HTR-8/SVneo (cell line): ENCODE data around the gene TMEFF1.
"Not testable (repeated sequence)": the region's sequence is repeated elsewhere in the genome, so short reads cannot be mapped to it uniquely, and the experiment has no call there.

Experiments
- DNase-seq: peaks from one replicate; pipeline ENCODE4 v3.0.0; 2011; ENCODE audit warnings: low spot score, mixed read lengths; ENCODE audit not compliant: insufficient read length
- FAIRE-seq: peaks from 2 replicates; lab custom pipeline; 2011; peaks lifted over from hg19 to GRCh38; lab: Jason Lieb, UNC

The TMEFF1 gene

GRCh38 chr9:100472788-100473275, at the start of gene TMEFF1:
TMEFF1 (plus strand) TSS chr9:100473149; CDS start chr9:100473545, 396 bp downstream.
- DNase-seq: peak; percentile 59

GRCh38 chr9:100425758-100426157, 47.2 kb upstream of the TMEFF1 start:
- no peak for FAIRE-seq
- DNase-seq: no peak

More at GRCh38 chr9:100472788-100473275, at the start of gene TMEFF1:
- no peak for FAIRE-seq

GRCh38 chr9:100426189-100426529, 46.8 kb upstream of the TMEFF1 start:
- DNase-seq (no peak), FAIRE-seq (no peak)

- FAIRE-seq (no peak), DNase-seq (peak; percentile 41)
Observed at GRCh38 chr9:100426530-100427365, 46.2 kb upstream of the TMEFF1 start, which contains the start of gene MSANTD3. MSANTD3 (plus strand) TSS chr9:100427143; CDS start chr9:100441939, 14,796 bp downstream.

- peak; percentile 58 for DNase-seq
- no peak for FAIRE-seq
Observed at GRCh38 chr9:100427366-100428263, 45.3 kb upstream of the TMEFF1 start.

GRCh38 chr9:100428871-100429654, 43.9 kb upstream of the TMEFF1 start:
- DNase-seq (peak; percentile 89), FAIRE-seq (no peak)

GRCh38 chr9:100430286-100430940, 42.5 kb upstream of the TMEFF1 start:
- FAIRE-seq (no peak), DNase-seq (no peak)

GRCh38 chr9:100431886-100432285, 41.1 kb upstream of the TMEFF1 start:
- FAIRE-seq: no peak
- no peak for DNase-seq

- no peak for DNase-seq
- no peak for FAIRE-seq
Observed at GRCh38 chr9:100432736-100433135, 40.2 kb upstream of the TMEFF1 start.

GRCh38 chr9:100436571-100436970, 36.4 kb upstream of the TMEFF1 start:
- DNase-seq (no peak), FAIRE-seq (no peak)

GRCh38 chr9:100437860-100438805, 34.8 kb upstream of the TMEFF1 start:
- FAIRE-seq: no peak
- peak; percentile 38 for DNase-seq

- DNase-seq: peak; percentile 13
Observed at GRCh38 chr9:100440071-100440470, 32.9 kb upstream of the TMEFF1 start.

GRCh38 chr9:100440487-100440886, 32.5 kb upstream of the TMEFF1 start:
- DNase-seq, FAIRE-seq: not testable (repeated sequence)

More at GRCh38 chr9:100440071-100440470, 32.9 kb upstream of the TMEFF1 start:
- FAIRE-seq: no peak

- FAIRE-seq: no peak
- DNase-seq: no peak
Observed at GRCh38 chr9:100441911-100442361, 31.0 kb upstream of the TMEFF1 start.

GRCh38 chr9:100443781-100444768, 28.9 kb upstream of the TMEFF1 start:
- DNase-seq (no peak), FAIRE-seq (no peak)

GRCh38 chr9:100445161-100445902, 27.6 kb upstream of the TMEFF1 start:
- DNase-seq: no peak

More at GRCh38 chr9:100445161-100445902, 27.6 kb upstream of the TMEFF1 start:
- FAIRE-seq: no peak
